OCI-LY7 (cell line): ENCODE data around the gene CCDC70. TPM values are rescaled to one million over a fixed set of nuclear protein-coding genes. Genes with fewer than 3 reads are reported as not detected.
A peak's percentile ranks its signal among the peaks of the same experiment; 100 is the strongest.

Source experiments
- BruUV-seq: library from RNA; stranded (reverse); fragments of 400-500 nt; replicated peaks from 2 replicates; lab custom pipeline; 2021; lab: Mats Ljungman, UMichigan
- CTCF ChIA-PET: fragments of 300-600 bp; sonication (Branson Sonifier 250); formaldehyde crosslinking; loops from one replicate; lab custom pipeline; 2022; ENCODE audit warnings: antibody characterized with exemption; ENCODE audit not compliant: unreplicated experiment; lab: Charles Lee
- POLR2A ChIA-PET: fragments of 300-600 bp; sonication (Branson Sonifier 250); formaldehyde crosslinking; loops from one replicate; lab custom pipeline; 2022; ENCODE audit warnings: antibody characterized with exemption; lab: Charles Lee
- DNase-seq: peaks from one replicate; pipeline ENCODE4 v3.0.0-alpha.2; 2015; ENCODE audit warnings: low spot score
- H2AFZ ChIP-seq: fragments of 200-600 bp; sonication (generic), shearing (Covaris generic); 2 replicates; pipeline ENCODE4 v1.6.1; 2014; ENCODE audit warnings: mild to moderate bottlenecking, antibody characterized with exemption, low read length, moderate library complexity
- H3K27ac ChIP-seq: fragments of 200-600 bp; sonication (generic); 2 replicates; pipeline ENCODE4 v1.5.1; 2014; ENCODE audit warnings: mixed run types, low read depth, mild to moderate bottlenecking, moderate library complexity, low read length, inconsistent platforms; ENCODE audit not compliant: poor library complexity, severe bottlenecking
- H3K36me3 ChIP-seq: fragments of 200-600 bp; sonication (generic); 2 replicates; pipeline ENCODE4 v1.6.1; 2014; ENCODE audit warnings: mild to moderate bottlenecking, antibody characterized with exemption, low read length, moderate library complexity, mixed read lengths; ENCODE audit not compliant: insufficient read depth
- H3K4me1 ChIP-seq: fragments of 200-600 bp; sonication (generic); 2 replicates; pipeline ENCODE4 v1.5.1; 2014; ENCODE audit warnings: mild to moderate bottlenecking, low read length; ENCODE audit not compliant: insufficient read depth, poor library complexity, severe bottlenecking
- H3K4me2 ChIP-seq: fragments of 200-600 bp; sonication (generic); 2 replicates; pipeline ENCODE4 v1.6.1; 2014; ENCODE audit warnings: mild to moderate bottlenecking, low read length
- H3K4me3 ChIP-seq: fragments of 200-600 bp; sonication (generic); 2 replicates; pipeline ENCODE4 v1.5.1; 2014; ENCODE audit warnings: mild to moderate bottlenecking, low read depth, low read length; ENCODE audit not compliant: poor library complexity, severe bottlenecking
- H3K79me2 ChIP-seq: fragments of 200-600 bp; sonication (generic); 2 replicates; pipeline ENCODE4 v1.6.1; 2016; ENCODE audit warnings: low read depth, mild to moderate bottlenecking, low read length, moderate library complexity, mixed read lengths; ENCODE audit not compliant: insufficient read depth
- H3K9me2 ChIP-seq: fragments of 200-600 bp; sonication (generic); 2 replicates; pipeline ENCODE4 v1.6.1; 2016; ENCODE audit warnings: mild to moderate bottlenecking, low read length, mixed read lengths; ENCODE audit not compliant: insufficient read depth
- H3K9me3 ChIP-seq: fragments of 200-600 bp; sonication (generic); 2 replicates; pipeline ENCODE4 v1.6.1; 2014; ENCODE audit warnings: mild to moderate bottlenecking, mixed run types, low read length, mixed read lengths
- H4K20me1 ChIP-seq: fragments of 200-600 bp; sonication (generic); 2 replicates; pipeline ENCODE4 v1.6.1; 2014; ENCODE audit warnings: mild to moderate bottlenecking, antibody characterized with exemption, low read length, moderate library complexity, mixed read lengths; ENCODE audit not compliant: insufficient read depth
- EZH2phosphoT487 ChIP-seq: fragments of 200-600 bp; sonication (generic); IDR thresholded peaks from 2 replicates; pipeline ENCODE4 v1.6.1; 2018; ENCODE audit warnings: low read depth, borderline replicate concordance, mild to moderate bottlenecking, mixed run types, antibody characterized with exemption, low read length, moderate library complexity, mixed read lengths
- intact Hi-C: fragments of 100-400 bp; cut with micrococcal nuclease; formaldehyde crosslinking; loops from one replicate; pipeline ENCODE4 v1.10.0; 2022; ENCODE audit not compliant: unreplicated experiment
- total RNA-seq, 2 experiments: library from RNA; depleted of rRNA in 1 of 2; stranded (reverse); fragments of >200 nt in 1 of 2; shearing (Covaris generic) in 1 of 2; gene quantifications; 2 replicates each; pipeline ENCODE4 v1.2.3, GENCODE V29; 2014 to 2022
- TF ChIP-seq, protein P1 (sequence below): fragments of 200-600 bp; sonication (generic); conservative IDR thresholded peaks from 2 replicates; pipeline ENCODE4 v1.5.1; 2014; ENCODE audit warnings: mild to moderate bottlenecking, antibody characterized with exemption, low read length, moderate library complexity, mixed read lengths

The CCDC70 gene
- total RNA-seq, 2 experiments from 2014 or later, result not detected

GRCh38 chr13:51816604-51817249 lies 45.0 kb upstream of the CCDC70 start:
- Histone ChIP-seq H3K4me2 (no peak overlapping the region), H2AFZ (no peak overlapping the region), H3K36me3 (no peaks in the 10 kb centered on the region), H3K4me3 (no peak overlapping the region), H3K79me2 (no peaks in the 10 kb centered on the region), H4K20me1 (no peaks in the 10 kb centered on the region), H3K9me2 (no peaks in the 10 kb centered on the region), H3K9me3 (no peaks in the 10 kb centered on the region), H3K4me1 (peaks cover 83% of the 10 kb centered on the region), H3K27ac (no peak overlapping the region)
- BruUV-seq, result no TSS peak
- no peak for DNase-seq
- CTCF ChIA-PET, result interaction anchor here (1.7 to 5.0 kb wide), 3 partner anchors 11 to 76 kb away, joined by 4 to 79 read pairs (median 29); no protein-coding TSS in a partner anchor
- intact Hi-C loops, result loop anchor here (5.0 kb wide), 1 partner anchor 186 kb away; no protein-coding TSS in a partner anchor
- TF ChIP-seq EZH2phosphoT487, result no peak
- TF ChIP-seq, protein P1, sequence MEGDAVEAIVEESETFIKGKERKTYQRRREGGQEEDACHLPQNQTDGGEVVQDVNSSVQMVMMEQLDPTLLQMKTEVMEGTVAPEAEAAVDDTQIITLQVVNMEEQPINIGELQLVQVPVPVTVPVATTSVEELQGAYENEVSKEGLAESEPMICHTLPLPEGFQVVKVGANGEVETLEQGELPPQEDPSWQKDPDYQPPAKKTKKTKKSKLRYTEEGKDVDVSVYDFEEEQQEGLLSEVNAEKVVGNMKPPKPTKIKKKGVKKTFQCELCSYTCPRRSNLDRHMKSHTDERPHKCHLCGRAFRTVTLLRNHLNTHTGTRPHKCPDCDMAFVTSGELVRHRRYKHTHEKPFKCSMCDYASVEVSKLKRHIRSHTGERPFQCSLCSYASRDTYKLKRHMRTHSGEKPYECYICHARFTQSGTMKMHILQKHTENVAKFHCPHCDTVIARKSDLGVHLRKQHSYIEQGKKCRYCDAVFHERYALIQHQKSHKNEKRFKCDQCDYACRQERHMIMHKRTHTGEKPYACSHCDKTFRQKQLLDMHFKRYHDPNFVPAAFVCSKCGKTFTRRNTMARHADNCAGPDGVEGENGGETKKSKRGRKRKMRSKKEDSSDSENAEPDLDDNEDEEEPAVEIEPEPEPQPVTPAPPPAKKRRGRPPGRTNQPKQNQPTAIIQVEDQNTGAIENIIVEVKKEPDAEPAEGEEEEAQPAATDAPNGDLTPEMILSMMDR, result no peak
- POLR2A ChIA-PET, result interaction anchor here (0.6 to 8.1 kb wide), 6 partner anchors 8 to 532 kb away, joined by 4 to 147 read pairs (median 8); partner anchors contain the start of gene INTS6

DNA sequence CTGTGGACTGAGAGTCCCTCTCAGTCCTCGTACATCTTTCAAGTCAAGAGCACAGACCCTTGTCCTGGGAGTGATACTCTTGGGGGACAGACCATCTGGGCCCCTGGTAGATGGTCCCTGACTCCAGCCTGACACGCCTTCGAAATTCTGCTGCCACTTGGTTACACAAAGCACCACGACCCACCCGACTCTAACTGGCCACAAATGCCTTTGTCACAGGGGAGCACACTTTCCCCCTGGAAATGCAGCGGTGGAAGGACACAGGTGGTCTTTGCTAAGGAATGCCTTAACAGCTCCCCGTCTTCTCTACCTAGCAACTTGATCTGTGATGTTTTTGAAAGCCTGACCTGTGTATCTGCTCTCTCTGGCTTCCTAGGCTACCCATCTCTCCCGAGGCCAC lies 44.1 kb upstream of the CCDC70 start:
- Histone ChIP-seq H3K79me2 (no peaks in the 10 kb centered on the region), H2AFZ (no peak overlapping the region), H3K9me3 (no peaks in the 10 kb centered on the region), H3K4me3 (no peak overlapping the region), H3K4me2 (no peak overlapping the region), H3K4me1 (peaks cover 83% of the 10 kb centered on the region), H3K36me3 (no peaks in the 10 kb centered on the region), H3K27ac (no peak overlapping the region), H3K9me2 (no peaks in the 10 kb centered on the region), H4K20me1 (no peaks in the 10 kb centered on the region)
- no peak for DNase-seq
- BruUV-seq, result no TSS peak
- TF ChIP-seq EZH2phosphoT487, result no peak
- TF ChIP-seq, protein P1, result no peak
- ChIA-PET CTCF (no interaction called here), POLR2A (interaction anchor here (0.7 to 1.0 kb wide), 2 partner anchors 15 to 73 kb away, joined by 3 to 5 read pairs; no protein-coding TSS in a partner anchor)
- intact Hi-C loops, result loop anchor here (5.0 kb wide), 1 partner anchor 185 kb away; no protein-coding TSS in a partner anchor

DNA sequence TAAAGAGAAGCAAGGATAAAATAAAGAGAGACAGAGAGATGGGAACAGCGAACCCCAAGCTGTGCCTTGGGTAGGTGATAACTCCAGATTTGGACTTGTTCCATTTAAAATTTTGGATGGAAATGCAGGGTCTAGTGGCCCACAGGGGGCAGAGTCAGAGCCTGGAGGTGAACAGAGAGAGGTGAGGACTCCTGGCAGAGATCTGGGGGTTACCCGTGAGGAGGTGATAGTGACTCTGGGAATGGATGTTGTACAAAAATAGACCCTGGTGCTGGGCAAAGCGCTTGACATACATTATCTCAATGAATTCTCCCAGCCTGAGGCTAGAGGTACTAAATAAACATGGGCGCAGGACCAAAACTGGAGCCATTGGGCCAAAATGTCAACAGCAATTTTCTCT lies 43.5 kb upstream of the CCDC70 start:
- no peak for DNase-seq
- Histone ChIP-seq H3K4me2 (no peak overlapping the region), H4K20me1 (no peaks in the 10 kb centered on the region), H2AFZ (no peak overlapping the region), H3K79me2 (no peaks in the 10 kb centered on the region), H3K4me3 (no peak overlapping the region), H3K9me3 (no peaks in the 10 kb centered on the region), H3K4me1 (peaks cover 83% of the 10 kb centered on the region), H3K9me2 (no peaks in the 10 kb centered on the region), H3K36me3 (no peaks in the 10 kb centered on the region), H3K27ac (no peak overlapping the region)
- POLR2A ChIA-PET, result interaction anchor here (0.7 to 1.0 kb wide), 2 partner anchors 14 to 72 kb away, joined by 3 to 5 read pairs; no protein-coding TSS in a partner anchor
- CTCF ChIA-PET, result interaction anchor here (1.2 kb wide), 1 partner anchor 11 kb away, joined by 3 read pairs; no protein-coding TSS in a partner anchor
- intact Hi-C loops, result loop anchor here (5.0 kb wide), 1 partner anchor 184 kb away; no protein-coding TSS in a partner anchor
- no peak for TF ChIP-seq EZH2phosphoT487
- TF ChIP-seq, protein P1, result peak; percentile 36; the same call in 1 of the 2 replicates
- BruUV-seq, result no TSS peak
